CD4-positive, CD25-positive, alpha-beta regulatory T cell (primary cell): ENCODE results near the gene PEX26. TPM values are rescaled to one million over a fixed set of nuclear protein-coding genes. Genes with fewer than 3 reads are reported as not detected.
"Not testable (repeated sequence)": the region's sequence is repeated elsewhere in the genome, so short reads cannot be mapped to it uniquely, and the experiment has no call there.

Experiments
- ATAC-seq, 2 donors: fragments of 150-1000 bp; cut with Tn5 transposase; one replicate each; pipeline ENCODE4 v1.10.0; 2021; ENCODE audit warnings: low read depth in 2 of 2, moderate number of reproducible peaks in 2 of 2, moderate library complexity in 1 of 2
- DNase-seq, 3 donors: peaks; one replicate each; pipeline versions ENCODE4 v3.0.0 to v3.0.0-alpha.2; 2012 to 2022; ENCODE audit warnings: mixed read lengths in 1 of 3
- H3K27ac ChIP-seq: one replicate; pipeline ENCODE4 v1.7.0; 2013; ENCODE audit warnings: mild to moderate bottlenecking, low read length; ENCODE audit not compliant: insufficient read depth, poor library complexity, severe bottlenecking
- H3K27me3 ChIP-seq: one replicate; pipeline ENCODE4 v1.7.0; 2013; ENCODE audit warnings: low read length; ENCODE audit not compliant: control insufficient read depth, insufficient read depth
- H3K36me3 ChIP-seq: one replicate; pipeline ENCODE4 v1.7.0; 2013; ENCODE audit warnings: mild to moderate bottlenecking, low read length, moderate library complexity; ENCODE audit not compliant: control insufficient read depth, insufficient read depth
- H3K4me1 ChIP-seq: 2 replicates; pipeline ENCODE4 v1.7.0; 2013; ENCODE audit warnings: mild to moderate bottlenecking, low read length; ENCODE audit not compliant: insufficient read depth, control insufficient read depth, poor library complexity, severe bottlenecking
- H3K4me3 ChIP-seq: one replicate; pipeline ENCODE4 v1.7.0; 2013; ENCODE audit warnings: low read depth, mild to moderate bottlenecking, low read length, moderate library complexity
- H3K9me3 ChIP-seq, 2 experiments: 1 replicate in 1 of 2; 2 replicates in 1 of 2; pipeline ENCODE4 v1.7.0; 2013; ENCODE audit warnings: low read length in 2 of 2, mild to moderate bottlenecking in 1 of 2, moderate library complexity in 1 of 2; ENCODE audit not compliant: control insufficient read depth in 2 of 2
- H3K27ac Mint-ChIP-seq, 3 donors: one replicate each; pipeline ENCODE4 v1.8.0; 2020 to 2022; ENCODE audit warnings: mild to moderate bottlenecking in 3 of 3, mixed read lengths in 3 of 3, moderate library complexity in 2 of 3
- H3K27me3 Mint-ChIP-seq: one replicate; pipeline ENCODE4 v1.8.0; 2022; ENCODE audit warnings: mild to moderate bottlenecking, mixed read lengths
- H3K36me3 Mint-ChIP-seq: one replicate; pipeline ENCODE4 v1.8.0; 2020; ENCODE audit warnings: mixed read lengths
- H3K4me1 Mint-ChIP-seq, 4 donors: one replicate each; pipeline ENCODE4 v1.8.0; 2020 to 2022; ENCODE audit warnings: mixed read lengths in 4 of 4, mild to moderate bottlenecking in 1 of 4
- H3K4me3 Mint-ChIP-seq, 4 donors: one replicate each; pipeline ENCODE4 v1.8.0; 2020 to 2022; ENCODE audit warnings: mild to moderate bottlenecking in 4 of 4, mixed read lengths in 4 of 4, moderate library complexity in 3 of 4
- H3K9me3 Mint-ChIP-seq, 7 donors: one replicate each; pipeline ENCODE4 v1.8.0; 2020 to 2022; ENCODE audit warnings: mixed read lengths in 7 of 7, mild to moderate bottlenecking in 3 of 7, moderate library complexity in 2 of 7
- polyA plus RNA-seq, 4 donors: library from polyadenylated mRNA; unstranded; fragments of 300-500 nt; fragmentation: Illumina TruSeq; gene quantifications; one replicate each; pipeline ENCODE4 v1.2.3, GENCODE V29; 2021
- total RNA-seq: library from RNA; stranded (reverse); gene quantifications from one replicate; pipeline ENCODE4 v1.2.3, GENCODE V29; 2022

PEX26 gene
- total and polyA plus RNA-seq, 5 donors from 2014 or later = 3.4 to 35.4 (median 3.9) TPM

GRCh38 chr22:18034076-18034475, 43.7 kb upstream of the PEX26 start:
- Histone ChIP-seq H3K27me3 (peaks cover 4% of the 10 kb centered on the region), H3K4me1 (no peaks in the 10 kb centered on the region), H3K9me3 (no peaks in the 10 kb centered on the region), H3K36me3 (no peaks in the 10 kb centered on the region), H3K27ac (no peak overlapping the region), H3K4me3 (no peak overlapping the region)
- H3K9me3 Mint-ChIP-seq = peaks cover 0 to 2% (median 0%) of the 10 kb centered on the region in 7 donors
- DNase-seq = no peak
- H3K36me3 Mint-ChIP-seq = no peaks in the 10 kb centered on the region
- H3K27ac Mint-ChIP-seq = no peak overlapping the region
- H3K27me3 Mint-ChIP-seq = peaks cover 18% of the 10 kb centered on the region
- no peak for ATAC-seq
- H3K4me3 Mint-ChIP-seq = no peak overlapping the region
- H3K4me1 Mint-ChIP-seq = no peaks in the 10 kb centered on the region

- Histone ChIP-seq H3K4me1 (no peaks in the 10 kb centered on the region), H3K27me3 (peaks cover 4% of the 10 kb centered on the region), H3K36me3 (no peaks in the 10 kb centered on the region), H3K9me3 (no peaks in the 10 kb centered on the region), H3K27ac (no peak overlapping the region), H3K4me3 (no peak overlapping the region)
- DNase-seq (no peak), ATAC-seq (no peak)
- Mint-ChIP-seq H3K36me3 (no peaks in the 10 kb centered on the region), H3K27me3 (peaks cover 19% of the 10 kb centered on the region), H3K9me3 (peaks cover 0 to 2% (median 0%) of the 10 kb centered on the region in 7 donors), H3K27ac (no peak overlapping the region), H3K4me3 (no peak overlapping the region), H3K4me1 (no peaks in the 10 kb centered on the region)
Measured at GRCh38 chr22:18035751-18036150, 42.0 kb upstream of the PEX26 start.

DNA sequence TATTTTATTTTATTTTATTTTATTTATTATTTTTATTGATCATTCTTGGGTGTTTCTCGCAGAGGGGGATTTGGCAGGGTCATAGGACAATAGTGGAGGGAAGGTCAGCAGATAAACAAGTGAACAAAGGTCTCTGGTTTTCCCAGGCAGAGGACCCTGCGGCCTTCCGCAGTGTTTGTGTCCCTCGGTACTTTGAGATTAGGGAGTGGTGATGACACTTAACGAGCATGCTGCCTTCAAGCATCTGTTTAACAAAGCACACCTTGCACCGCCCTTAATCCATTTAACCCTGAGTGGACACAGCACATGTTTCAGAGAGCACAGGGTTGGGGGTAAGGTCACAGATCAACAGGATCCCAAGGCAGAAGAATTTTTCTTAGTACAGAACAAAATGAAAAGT, 36.9 kb upstream of the PEX26 start:
- not testable (repeated sequence) for H3K4me3 ChIP-seq, H3K9me3 ChIP-seq, DNase-seq, H3K36me3 Mint-ChIP-seq, H3K9me3 Mint-ChIP-seq, H3K27me3 Mint-ChIP-seq, H3K4me1 Mint-ChIP-seq, H3K27me3 ChIP-seq, H3K36me3 ChIP-seq, H3K27ac ChIP-seq, H3K27ac Mint-ChIP-seq, ATAC-seq, H3K4me1 ChIP-seq, H3K4me3 Mint-ChIP-seq

DNA sequence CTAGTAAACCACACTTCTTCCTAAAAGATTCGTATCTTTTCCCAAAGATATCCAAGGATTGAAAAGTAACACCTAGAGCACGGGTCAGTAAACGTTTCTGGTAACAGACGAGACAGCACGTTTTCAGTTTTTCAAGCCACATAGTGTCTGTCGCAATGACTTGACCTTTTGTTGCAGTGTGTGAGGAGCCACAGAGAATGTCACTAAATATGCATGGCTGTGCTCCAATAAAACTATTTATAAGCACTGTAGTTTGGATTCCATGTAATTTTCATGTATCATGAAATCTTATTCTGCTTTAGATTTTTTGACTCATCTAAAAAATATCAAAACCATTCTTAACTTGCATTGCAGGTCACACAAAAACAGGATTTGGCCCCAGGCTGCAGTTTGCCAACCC, 35.1 kb upstream of the PEX26 start:
- no peaks in the 10 kb centered on the region for H3K4me1 Mint-ChIP-seq
- no peaks in the 10 kb centered on the region for H3K4me1 ChIP-seq
- no peak for DNase-seq
- no peaks in the 10 kb centered on the region for H3K27me3 ChIP-seq
- H3K36me3 ChIP-seq = no peaks in the 10 kb centered on the region
- no peaks in the 10 kb centered on the region for H3K36me3 Mint-ChIP-seq
- H3K4me3 Mint-ChIP-seq = no peak overlapping the region
- no peak overlapping the region for H3K27ac Mint-ChIP-seq
- no peaks in the 10 kb centered on the region for H3K9me3 Mint-ChIP-seq
- no peak overlapping the region for H3K27ac ChIP-seq
- no peaks in the 10 kb centered on the region for H3K9me3 ChIP-seq
- no peak overlapping the region for H3K4me3 ChIP-seq
- peaks cover 12% of the 10 kb centered on the region for H3K27me3 Mint-ChIP-seq
- no peak for ATAC-seq

DNA sequence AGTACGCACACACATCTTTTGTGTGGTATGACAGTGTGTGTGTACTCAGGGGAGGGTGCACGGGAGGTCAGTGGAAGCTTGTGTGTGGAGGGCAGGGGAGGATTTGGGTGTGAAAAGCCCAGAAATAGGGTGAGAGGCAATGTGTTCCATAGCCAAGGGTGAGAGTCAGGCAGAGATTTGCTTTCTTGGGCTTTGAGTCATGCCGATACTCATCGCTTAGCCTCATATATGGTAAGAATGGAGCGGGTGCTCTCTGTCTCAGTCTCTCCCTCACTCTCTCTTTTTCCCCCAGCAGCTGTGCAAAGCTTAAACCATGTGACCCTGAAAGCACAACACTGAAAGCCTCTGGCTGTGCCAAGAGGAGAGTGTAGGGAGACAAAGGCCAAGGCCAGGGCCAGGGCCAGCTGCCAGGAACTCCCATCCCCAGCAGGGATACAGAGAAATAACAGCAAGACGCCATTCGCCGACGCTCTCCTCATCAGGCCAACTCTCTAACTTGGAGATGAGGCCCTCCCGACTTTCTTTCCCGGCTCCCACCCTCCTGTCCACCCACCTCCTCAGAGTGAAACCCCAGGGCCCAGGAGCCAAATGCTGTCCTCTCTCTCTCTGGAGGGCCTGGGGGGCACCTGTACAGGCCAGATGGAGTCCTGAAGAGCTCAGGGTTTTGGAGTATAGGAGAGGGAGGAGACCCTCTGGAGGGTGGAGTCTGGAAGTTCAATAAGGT, 33.1 kb upstream of the PEX26 start:
- Mint-ChIP-seq H3K4me1 (no peaks in the 10 kb centered on the region), H3K4me3 (no peak overlapping the region)
- ATAC-seq = no peak

GRCh38 chr22:18045794-18046193, 32.0 kb upstream of the PEX26 start:
- ATAC-seq (no peak), DNase-seq (no peak)
- Histone ChIP-seq H3K27me3 (no peaks in the 10 kb centered on the region), H3K36me3 (no peaks in the 10 kb centered on the region), H3K27ac (no peak overlapping the region), H3K4me3 (no peak overlapping the region), H3K9me3 (no peaks in the 10 kb centered on the region), H3K4me1 (no peaks in the 10 kb centered on the region)
- H3K36me3 Mint-ChIP-seq = no peaks in the 10 kb centered on the region
- H3K27me3 Mint-ChIP-seq = peaks cover 13% of the 10 kb centered on the region
- H3K9me3 Mint-ChIP-seq = no peaks in the 10 kb centered on the region
- H3K4me1 Mint-ChIP-seq = no peaks in the 10 kb centered on the region
- no peak overlapping the region for H3K27ac Mint-ChIP-seq
- no peak overlapping the region for H3K4me3 Mint-ChIP-seq

More for the DNA sequence above, 33.1 kb upstream of the PEX26 start:
- Mint-ChIP-seq H3K27ac (no peak overlapping the region), H3K9me3 (no peaks in the 10 kb centered on the region), H3K27me3 (peaks cover 13% of the 10 kb centered on the region), H3K36me3 (no peaks in the 10 kb centered on the region)
- no peak for DNase-seq
- Histone ChIP-seq H3K36me3 (no peaks in the 10 kb centered on the region), H3K9me3 (no peaks in the 10 kb centered on the region), H3K4me3 (no peak overlapping the region), H3K27ac (no peak overlapping the region), H3K4me1 (no peaks in the 10 kb centered on the region), H3K27me3 (no peaks in the 10 kb centered on the region)

DNA sequence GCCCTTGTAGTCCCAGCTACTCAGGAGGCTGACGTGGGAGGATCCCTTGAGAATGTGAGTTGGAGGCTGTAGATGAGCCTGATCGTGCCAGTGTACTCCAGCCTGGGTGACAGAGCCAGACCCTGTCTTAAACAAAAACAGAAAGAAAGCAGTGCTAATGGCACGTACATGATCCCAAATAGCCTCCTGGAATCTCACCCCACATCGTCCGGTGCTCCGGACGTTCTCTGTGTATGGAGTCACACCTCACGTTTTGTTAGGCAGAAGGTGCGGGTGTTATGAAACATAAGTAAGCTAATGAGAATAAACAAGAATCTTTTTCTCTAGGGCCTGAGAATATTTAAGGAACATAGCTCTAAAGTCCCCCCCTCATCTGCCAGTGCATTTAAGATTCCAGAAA, 29.7 kb upstream of the PEX26 start:
- H3K4me1 ChIP-seq = no peaks in the 10 kb centered on the region

GRCh38 chr22:18048441-18048898, 29.3 kb upstream of the PEX26 start:
- H3K27ac Mint-ChIP-seq = no peak overlapping the region
- no peaks in the 10 kb centered on the region for H3K9me3 Mint-ChIP-seq
- no peaks in the 10 kb centered on the region for H3K27me3 ChIP-seq
- ATAC-seq = no peak
- DNase-seq = no peak
- H3K27ac ChIP-seq = no peak overlapping the region
- H3K27me3 Mint-ChIP-seq = peaks cover 18% of the 10 kb centered on the region
- H3K9me3 ChIP-seq = no peaks in the 10 kb centered on the region
- H3K4me1 Mint-ChIP-seq = no peaks in the 10 kb centered on the region
- H3K4me3 Mint-ChIP-seq = no peak overlapping the region
- H3K36me3 ChIP-seq = no peaks in the 10 kb centered on the region
- no peaks in the 10 kb centered on the region for H3K36me3 Mint-ChIP-seq
- H3K4me3 ChIP-seq = no peak overlapping the region
- H3K4me1 ChIP-seq = no peaks in the 10 kb centered on the region

More for the DNA sequence above, 29.7 kb upstream of the PEX26 start:
- no peaks in the 10 kb centered on the region for H3K36me3 ChIP-seq
- no peaks in the 10 kb centered on the region for H3K4me1 Mint-ChIP-seq
- DNase-seq = no peak
- H3K36me3 Mint-ChIP-seq = no peaks in the 10 kb centered on the region
- H3K9me3 ChIP-seq = no peaks in the 10 kb centered on the region
- H3K27ac ChIP-seq = no peak overlapping the region
- peaks cover 18% of the 10 kb centered on the region for H3K27me3 Mint-ChIP-seq
- H3K9me3 Mint-ChIP-seq = no peaks in the 10 kb centered on the region
- no peak for ATAC-seq
- H3K27me3 ChIP-seq = no peaks in the 10 kb centered on the region
- no peak overlapping the region for H3K4me3 Mint-ChIP-seq
- H3K27ac Mint-ChIP-seq = no peak overlapping the region
- no peak overlapping the region for H3K4me3 ChIP-seq
